Neural cell (in vitro differentiated cells): ENCODE data around the gene SLX4.

Source experiments
- CTCF ChIP-seq: fragments of 450-650 bp; IDR thresholded peaks from 2 replicates; pipeline ENCODE4 v1.5.1; 2014; ENCODE audit warnings: antibody characterized with exemption, mild to moderate bottlenecking, moderate library complexity; ENCODE audit not compliant: poor library complexity, severe bottlenecking
- MXI1 ChIP-seq: fragments of 450-650 bp; conservative IDR thresholded peaks from 2 replicates; pipeline ENCODE4 v1.6.1; 2014; ENCODE audit warnings: antibody characterized with exemption, mild to moderate bottlenecking; ENCODE audit not compliant: poor library complexity, severe bottlenecking
- POLR2AphosphoS5 ChIP-seq: IDR thresholded peaks from 2 replicates; pipeline ENCODE4 v1.6.1; 2012
- RAD21 ChIP-seq: fragments of 450-650 bp; conservative IDR thresholded peaks from 2 replicates; pipeline ENCODE4 v1.6.1; 2014; ENCODE audit warnings: antibody characterized with exemption, mild to moderate bottlenecking, moderate library complexity
- REST ChIP-seq: IDR thresholded peaks from 2 replicates; pipeline ENCODE4 v1.6.1; 2012; ENCODE audit warnings: borderline replicate concordance

GRCh38 chr16:3569851-3570250, 41.6 kb downstream of the SLX4 start:
- TF ChIP-seq CTCF (no peak), MXI1 (no peak), RAD21 (no peak), POLR2AphosphoS5 (no peak), REST (no peak)
